Mammary epithelial cell (primary cell): Measurements from ENCODE around the gene RASGRP4.

Experiments used
- CTCF ChIP-seq, 2 donors: IDR thresholded peaks in 1 of 2; conservative IDR thresholded peaks in 1 of 2; 2 replicates each; pipeline ENCODE4 v1.5.1; 2011 to 2012; ENCODE audit warnings: inconsistent platforms in 2 of 2, low read length in 2 of 2, mild to moderate bottlenecking in 2 of 2, control low read depth in 1 of 2, low read depth in 1 of 2; ENCODE audit not compliant: insufficient read depth in 1 of 2; ENCODE audit errors: extremely low read depth in 1 of 2
- EZH2 ChIP-seq: IDR thresholded peaks from 2 replicates; pipeline ENCODE4 v1.6.1; 2012; ENCODE audit warnings: low read length, inconsistent platforms, borderline replicate concordance

DNA sequence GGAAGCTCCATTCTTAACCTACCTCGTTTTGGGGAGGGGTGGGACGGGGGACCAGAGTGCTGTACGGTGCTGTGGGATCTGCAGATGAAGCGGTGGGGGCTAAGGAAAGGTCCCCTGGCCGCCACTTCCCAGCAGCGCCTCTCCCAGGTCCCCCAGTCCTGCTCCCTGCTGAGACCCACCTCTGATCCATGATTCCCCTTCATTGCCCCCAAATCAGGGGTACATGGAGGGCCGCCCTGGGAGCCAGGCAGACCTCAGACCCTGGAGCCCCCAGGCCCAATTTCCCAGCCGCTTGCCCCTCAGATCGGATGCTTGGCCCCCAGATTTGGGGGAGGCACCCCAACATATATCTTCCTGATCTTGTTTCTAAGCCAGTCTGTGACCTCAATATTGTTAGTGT is 26.9 kb downstream of the RASGRP4 start:
- TF ChIP-seq CTCF (conservative IDR thresholded peaks at IDR 0.05 in 1 of 2, IDR thresholded peaks at IDR 0.05 in 1 of 2; ENCODE audit: extremely low read depth in 1 of 2, insufficient read depth in 1 of 2, low read depth in 1 of 2, low read length in 2 of 2) (no peak), EZH2 (no peak)
